GM12878 (cell line): ENCODE data around the gene CSTF1.

Experiments used
- BACH1 ChIP-seq: fragments of 450-650 bp; IDR thresholded peaks from 2 replicates; pipeline ENCODE4 v1.6.1; 2017; ENCODE audit warnings: mild to moderate bottlenecking, borderline replicate concordance
- CTCF ChIP-seq, 3 experiments: IDR thresholded peaks in 2 of 3; conservative IDR thresholded peaks in 1 of 3; 2 replicates each; pipeline ENCODE4 v1.5.1; 2011; ENCODE audit warnings: low read depth in 3 of 3, low read length in 3 of 3, mild to moderate bottlenecking in 3 of 3, control low read depth in 2 of 3, moderate library complexity in 2 of 3, inconsistent platforms in 1 of 3, mixed read lengths in 1 of 3; ENCODE audit not compliant: control insufficient read depth in 2 of 3, insufficient read depth in 1 of 3; ENCODE audit errors: extremely low read depth in 1 of 3
- GABPA ChIP-seq: IDR thresholded peaks from 2 replicates; pipeline ENCODE4 v1.6.1; 2014; ENCODE audit warnings: antibody characterized with exemption, low read depth, mild to moderate bottlenecking, inconsistent platforms
- MXI1 ChIP-seq: fragments of 150-350 bp; IDR thresholded peaks from 2 replicates; pipeline ENCODE4 v1.6.1; 2011; ENCODE audit warnings: low read depth, mild to moderate bottlenecking, inconsistent platforms, low read length, improper control_type of control experiment
- POLR2AphosphoS5 ChIP-seq: IDR thresholded peaks from 2 replicates; pipeline ENCODE4 v1.6.1; 2011; ENCODE audit warnings: mild to moderate bottlenecking, low read length, inconsistent platforms
- PRDM15 ChIP-seq: fragments of 450-650 bp; formaldehyde crosslinking; IDR thresholded peaks from 2 replicates; pipeline ENCODE4 v1.4.0; 2020; ENCODE audit warnings: mild to moderate bottlenecking, moderate library complexity
- SREBF2 ChIP-seq: IDR thresholded peaks from 2 replicates; pipeline ENCODE4 v1.6.1; 2012; ENCODE audit warnings: mild to moderate bottlenecking, low read length
- SUZ12 ChIP-seq: fragments of 200-600 bp; sonication (generic); IDR thresholded peaks from one replicate; pipeline ENCODE4 v1.6.1; 2018; ENCODE audit warnings: antibody characterized with exemption, mild to moderate bottlenecking; ENCODE audit not compliant: unreplicated experiment
- ZNF274 ChIP-seq: IDR thresholded peaks from one replicate; pipeline ENCODE4 v1.8.0; 2011; ENCODE audit not compliant: insufficient read length, insufficient read depth
- ZZZ3 ChIP-seq: IDR thresholded peaks from 2 replicates; pipeline ENCODE4 v1.6.1; 2011; ENCODE audit warnings: low read depth; ENCODE audit not compliant: control insufficient read depth, insufficient read length
- TF ChIP-seq, protein P1 (sequence below): IDR thresholded peaks from 2 replicates; pipeline ENCODE4 v1.6.1; 2011; ENCODE audit warnings: low read depth, mild to moderate bottlenecking, low read length, moderate library complexity, borderline replicate concordance; ENCODE audit errors: extremely low read depth

GRCh38 chr20:56380375-56380774, 12.1 kb upstream of the CSTF1 start:
- no peak for TF ChIP-seq CTCF (IDR thresholded peaks at IDR 0.05 in 2 of 3, conservative IDR thresholded peaks at IDR 0.05 in 1 of 3; ENCODE audit: control insufficient read depth in 2 of 3, extremely low read depth in 1 of 3, insufficient read depth in 1 of 3, low read depth in 3 of 3, low read length in 3 of 3)
- TF ChIP-seq ZNF274: no peak
- TF ChIP-seq PRDM15 (CRISPR knock-in tag): no peak
- TF ChIP-seq POLR2AphosphoS5: no peak
- no peak for TF ChIP-seq SREBF2
- TF ChIP-seq BACH1: no peak
- no peak for TF ChIP-seq SUZ12
- no peak for TF ChIP-seq MXI1
- TF ChIP-seq ZZZ3: no peak
- TF ChIP-seq, protein P1, sequence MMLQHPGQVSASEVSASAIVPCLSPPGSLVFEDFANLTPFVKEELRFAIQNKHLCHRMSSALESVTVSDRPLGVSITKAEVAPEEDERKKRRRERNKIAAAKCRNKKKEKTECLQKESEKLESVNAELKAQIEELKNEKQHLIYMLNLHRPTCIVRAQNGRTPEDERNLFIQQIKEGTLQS: no peak
- TF ChIP-seq GABPA: no peak
